GM21360 (cell line): Measurements from ENCODE around the gene NFIC.

ENCODE experiments used
- ATAC-seq: cut with Tn5 transposase; IDR thresholded peaks from one replicate; pipeline ENCODE4 v1.9.1; 2021; ENCODE audit warnings: mild to moderate bottlenecking, moderate library complexity; ENCODE audit not compliant: unreplicated experiment

NFIC gene

DNA sequence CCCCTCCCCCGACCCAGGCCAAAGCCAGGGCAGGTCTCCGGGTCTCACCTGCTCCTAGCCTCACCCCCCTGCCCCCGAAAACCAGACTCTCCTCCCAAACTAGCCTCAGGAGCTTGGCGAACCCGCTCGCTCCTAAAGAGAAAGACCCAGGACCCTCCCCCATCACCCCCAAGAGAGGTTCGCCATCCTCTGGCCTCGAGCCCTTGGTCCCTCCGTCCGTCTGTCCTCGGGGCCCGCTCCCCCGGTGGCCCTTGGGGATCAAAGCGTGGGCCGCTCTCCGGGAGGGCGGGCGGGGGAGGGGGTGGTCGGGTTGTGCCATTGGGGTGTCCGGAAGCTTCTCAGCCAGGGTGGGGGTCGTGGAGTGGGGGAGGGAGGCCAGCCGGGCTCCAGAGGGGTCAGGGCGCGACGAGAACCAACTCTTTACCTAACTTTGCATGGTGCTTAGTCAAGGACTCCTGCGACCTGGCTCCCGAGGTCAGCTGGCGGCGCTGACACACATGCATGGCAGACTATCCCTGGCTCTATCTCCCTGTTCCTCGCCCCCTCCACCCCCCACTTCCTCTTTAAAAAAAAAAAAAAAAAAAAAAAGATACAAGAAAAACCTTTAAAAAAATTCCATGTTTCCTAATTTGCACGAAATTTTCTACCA lies 98.3 kb downstream of the NFIC start:
- no peak for ATAC-seq

DNA sequence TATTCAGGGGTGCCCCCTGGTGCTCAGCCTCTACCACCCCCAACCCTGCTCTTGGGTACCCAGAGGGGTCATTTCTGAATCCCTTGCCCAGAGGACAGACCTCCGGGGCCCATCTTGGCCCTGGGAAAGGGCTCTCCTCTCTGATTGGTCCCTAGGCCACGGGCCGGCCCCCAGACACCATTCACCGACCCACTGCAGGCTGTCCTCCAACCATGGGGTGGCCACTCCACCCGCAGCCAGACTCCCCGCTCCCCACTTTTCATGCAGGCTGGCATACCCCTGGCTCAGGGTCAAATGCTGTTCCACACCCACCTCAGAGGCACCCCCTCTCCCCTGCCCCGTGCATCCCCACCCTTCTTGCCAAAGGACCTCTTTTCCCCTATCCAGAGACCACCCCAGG lies 99.2 kb downstream of the NFIC start:
- no peak for ATAC-seq

DNA sequence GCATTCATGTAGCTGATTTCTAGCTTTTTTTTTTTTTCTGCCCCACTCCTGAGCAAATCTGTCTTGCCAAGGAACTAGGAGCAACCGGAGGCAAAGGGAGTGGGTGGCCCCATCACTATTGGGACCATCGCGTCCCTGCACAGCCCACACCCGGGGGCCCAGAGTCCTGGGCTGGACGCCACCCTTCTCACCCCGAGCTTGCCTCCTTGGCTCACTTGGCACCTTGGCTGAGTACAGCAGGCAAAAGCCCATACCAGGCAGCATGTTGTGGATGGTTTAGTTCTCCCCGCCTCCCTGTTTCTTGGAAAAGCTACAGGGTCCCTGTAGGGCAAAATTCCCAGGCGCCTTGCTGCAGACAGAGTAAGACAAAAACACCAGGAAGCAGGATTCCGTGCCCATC lies 100.3 kb downstream of the NFIC start:
- ATAC-seq: no peak

DNA sequence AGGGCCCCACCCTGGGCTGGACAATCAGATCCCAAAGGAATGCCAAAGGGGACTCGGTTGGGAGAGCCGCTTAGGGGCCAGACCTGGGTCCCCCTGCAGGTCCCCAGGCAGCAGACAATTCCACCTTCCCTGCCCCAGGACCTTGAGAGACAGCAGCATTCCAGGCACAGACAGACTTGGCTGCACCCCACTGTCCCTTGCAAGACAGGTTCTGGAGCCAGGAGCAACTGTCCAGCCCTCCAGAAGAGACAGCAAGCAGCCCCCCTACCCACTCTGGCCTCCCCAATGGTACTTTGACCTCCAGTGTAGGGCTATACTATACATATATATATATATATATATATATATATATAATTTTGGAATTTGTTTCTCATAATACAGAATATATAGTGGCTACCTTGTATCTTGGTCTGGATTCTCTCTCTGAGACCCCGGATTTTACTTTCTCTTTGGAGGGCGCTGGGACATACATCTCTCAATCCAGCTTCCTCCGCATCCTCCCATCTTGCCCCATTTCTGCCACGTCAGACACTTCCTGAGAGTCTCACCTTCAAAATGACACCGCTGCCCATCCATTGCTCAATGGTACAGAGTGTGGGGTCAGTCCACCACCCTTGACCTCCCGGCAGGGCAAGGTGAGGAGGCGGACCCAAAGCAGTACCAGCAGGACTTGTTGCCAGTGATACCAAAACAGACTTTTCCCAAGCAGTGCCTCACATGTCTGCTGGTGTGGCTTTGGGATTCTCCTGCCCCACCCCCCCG lies 101.2 kb downstream of the NFIC start:
- ATAC-seq: no peak

DNA sequence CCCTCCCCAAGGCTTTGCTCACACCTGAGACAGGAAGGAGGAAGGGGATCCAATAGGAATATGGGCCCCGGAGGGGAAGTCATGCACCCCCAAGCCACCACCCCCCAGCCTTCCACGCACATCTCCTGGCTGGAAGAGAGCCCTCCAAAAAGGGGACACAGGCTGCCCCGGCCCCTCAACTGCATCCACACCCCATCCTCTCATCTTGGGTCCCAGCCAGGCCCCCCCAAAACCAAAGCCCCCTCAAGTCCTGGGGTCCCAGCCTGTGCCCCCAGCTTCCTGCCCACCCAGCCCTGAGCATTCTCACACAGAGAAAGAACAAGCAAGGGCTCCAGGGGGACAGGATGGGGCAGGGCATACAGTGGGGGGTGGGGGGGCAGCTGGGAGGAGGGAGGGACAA lies 101.8 kb downstream of the NFIC start:
- ATAC-seq: no peak

DNA sequence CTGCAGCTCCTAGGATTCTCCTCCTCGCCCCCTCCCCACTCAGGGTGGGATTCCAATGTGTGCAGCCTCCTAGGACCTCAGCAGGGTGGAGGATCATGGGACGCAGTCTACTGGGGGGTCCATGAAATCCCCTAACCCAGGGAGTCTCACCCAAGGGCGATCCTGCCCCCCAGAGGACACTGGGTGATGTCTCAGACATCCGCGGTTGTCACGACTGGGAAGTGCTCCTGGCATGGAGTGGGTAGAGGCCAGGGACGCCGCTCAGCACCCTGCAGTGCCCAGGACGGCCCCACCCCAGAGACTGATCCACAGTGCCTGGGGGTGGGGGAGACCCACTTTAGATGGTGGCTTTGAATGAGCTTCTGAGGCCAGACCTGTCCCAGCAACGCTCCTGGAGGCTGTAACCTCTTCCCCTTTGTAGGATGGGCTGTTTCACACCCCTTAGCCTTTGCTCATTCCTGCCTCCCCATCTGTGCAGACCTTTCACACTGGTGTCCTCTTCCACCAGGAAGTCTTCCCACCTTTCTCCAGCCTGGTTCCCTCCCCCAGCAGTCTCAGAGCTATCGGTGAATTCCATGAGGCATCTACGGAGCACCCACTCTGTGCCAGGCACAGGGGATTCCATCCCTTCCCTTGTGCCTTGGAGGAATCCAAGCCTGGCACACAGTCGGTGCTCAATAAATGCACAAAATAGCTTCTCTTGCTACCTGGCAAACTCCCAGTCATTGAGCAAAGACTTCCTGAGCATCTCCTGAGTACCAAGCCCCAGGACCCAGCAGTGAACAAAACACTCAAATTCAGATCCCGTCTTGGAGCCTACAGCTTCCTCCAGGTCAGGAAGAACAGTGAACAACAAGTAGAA lies 103.5 kb downstream of the NFIC start:
- no peak for ATAC-seq

DNA sequence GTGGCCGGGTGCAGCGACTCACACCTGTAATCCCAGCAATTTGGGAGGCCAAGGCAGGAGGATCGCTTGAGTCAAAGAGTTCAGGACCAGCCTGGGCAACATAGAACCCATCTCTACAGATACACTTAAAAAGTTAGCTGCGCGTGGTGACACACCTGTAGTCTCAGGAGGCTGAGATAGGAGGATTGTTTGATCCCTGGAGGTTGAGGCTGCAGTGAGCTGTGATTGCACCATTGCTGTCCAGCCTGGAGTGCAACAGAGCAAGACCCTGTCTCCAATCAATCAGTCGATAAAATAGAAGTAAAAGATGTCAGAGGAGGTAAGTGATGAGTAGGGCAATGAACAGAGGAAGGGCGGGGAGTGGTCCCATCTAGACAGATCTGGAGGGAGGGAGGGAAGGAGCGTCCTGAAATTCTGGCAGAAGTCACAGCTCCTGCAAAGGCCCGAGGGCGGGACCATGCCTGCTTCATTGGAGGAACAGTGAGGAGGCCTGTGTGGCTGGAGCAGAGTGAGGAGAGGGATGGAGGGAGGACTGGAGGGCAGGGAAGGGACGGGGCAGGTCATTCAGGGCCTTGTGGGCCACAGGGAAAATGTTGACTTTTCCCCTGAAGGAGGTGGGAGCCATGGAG lies 104.2 kb downstream of the NFIC start:
- ATAC-seq: no peak

DNA sequence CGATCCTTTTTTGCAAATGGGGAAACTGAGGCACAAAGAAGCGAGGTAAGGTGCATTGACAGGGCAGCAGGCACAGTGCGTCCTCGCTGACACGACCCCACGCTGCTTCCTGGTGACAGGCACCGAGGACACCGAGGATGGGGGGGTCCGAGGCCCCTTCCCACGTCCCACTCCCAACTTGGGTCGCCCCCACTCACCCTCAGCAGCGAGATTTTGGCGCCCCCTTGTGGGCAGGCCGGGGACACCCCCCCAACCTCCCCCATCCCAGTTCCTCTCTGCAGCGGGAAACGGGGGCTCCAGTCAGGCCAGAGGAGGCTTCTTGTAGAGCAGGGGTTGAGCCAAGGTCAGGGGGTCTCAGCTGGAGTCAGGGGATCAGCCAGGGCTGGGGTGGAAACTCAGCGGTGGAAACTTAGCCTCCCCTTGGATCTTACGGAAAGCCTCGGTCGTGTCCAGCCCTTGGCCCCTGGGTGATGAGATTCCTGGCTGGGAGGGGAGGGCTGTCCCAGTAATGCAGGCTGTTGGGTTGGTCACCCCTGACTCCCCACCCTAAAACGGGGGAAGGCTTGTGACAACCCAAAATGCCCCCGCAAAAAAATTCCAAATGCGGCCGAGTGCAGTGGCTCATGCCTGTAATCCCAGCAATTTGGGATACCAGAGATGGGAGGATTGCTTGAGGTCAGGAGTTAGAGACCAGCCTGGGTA lies 105.7 kb downstream of the NFIC start:
- no peak for ATAC-seq

DNA sequence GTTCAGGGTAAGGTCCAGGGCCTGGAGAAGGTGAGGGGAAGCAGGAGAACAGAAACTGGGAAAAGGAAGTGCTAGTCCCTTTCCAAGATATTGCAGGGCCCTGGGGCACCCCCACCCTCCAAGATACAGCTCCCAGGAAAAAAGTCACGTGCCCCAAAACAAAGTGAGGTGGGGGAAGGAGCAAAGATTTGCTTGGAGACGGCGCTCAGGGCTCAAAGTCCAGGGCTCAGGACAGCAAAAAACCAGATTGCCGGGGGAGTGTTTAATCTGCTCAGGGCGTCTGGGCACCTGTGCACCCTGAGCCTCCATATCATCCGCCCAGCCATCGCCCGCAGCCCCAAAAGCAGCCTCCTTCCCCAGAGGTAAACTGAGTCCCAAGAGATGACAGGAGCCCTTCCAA lies 107.6 kb downstream of the NFIC start:
- ATAC-seq: no peak

DNA sequence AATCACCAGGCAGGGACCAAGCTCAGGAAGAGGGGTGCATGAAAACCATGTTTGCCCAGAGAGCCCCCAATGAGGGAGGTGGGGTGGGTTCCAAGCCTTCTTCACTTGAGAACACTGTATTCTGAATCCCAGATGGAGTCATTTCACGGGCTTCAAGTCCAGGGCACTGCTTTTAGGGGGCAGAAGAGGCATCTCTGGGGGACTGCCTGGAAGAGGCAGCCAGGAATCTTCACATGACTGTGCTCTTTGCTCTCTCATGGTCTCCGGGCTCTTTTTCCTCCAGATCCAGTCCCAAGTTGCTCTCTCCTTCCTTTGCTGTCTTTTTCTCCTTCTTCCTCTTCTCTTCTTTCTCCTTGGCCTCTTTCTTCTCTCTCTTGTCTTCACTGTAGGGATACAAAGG lies 108.2 kb downstream of the NFIC start:
- no peak for ATAC-seq

DNA sequence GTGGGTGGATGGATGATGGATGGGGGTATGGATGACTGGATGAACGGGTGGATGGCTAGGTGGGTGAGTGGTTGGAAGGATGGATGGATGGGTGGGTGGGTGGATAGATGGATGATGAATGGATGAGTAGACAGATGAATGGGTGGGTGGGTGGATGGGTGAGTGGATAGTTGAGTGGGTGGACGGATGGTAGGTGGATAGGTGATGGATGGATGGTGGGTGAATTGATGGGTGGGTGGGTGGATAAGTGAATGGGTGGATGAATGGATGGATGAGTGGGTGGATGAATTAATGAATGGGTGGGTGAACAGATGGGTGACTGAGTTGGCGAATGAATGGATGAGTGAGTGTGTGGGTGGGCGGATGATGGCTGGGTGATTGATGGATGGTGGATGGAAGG lies 109.1 kb downstream of the NFIC start:
- ATAC-seq: no peak

DNA sequence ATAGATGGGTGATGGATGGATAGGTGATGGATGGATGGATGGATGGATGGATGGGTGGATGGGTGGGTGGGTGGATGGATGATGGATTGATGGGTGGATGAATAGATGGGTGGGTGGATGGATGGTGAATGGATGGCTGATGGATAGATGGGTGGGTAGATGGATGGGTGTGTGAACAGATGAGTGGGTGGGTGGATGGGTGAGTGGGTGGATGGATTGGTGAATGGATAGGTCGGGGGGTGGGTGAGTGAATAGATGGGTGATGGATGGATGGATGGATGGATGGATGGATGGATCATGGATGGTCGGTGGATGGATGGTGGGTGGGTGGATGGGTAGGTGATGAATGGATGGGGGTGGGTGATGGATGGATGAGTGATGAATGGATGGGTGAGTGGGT lies 110.4 kb downstream of the NFIC start:
- no peak for ATAC-seq

DNA sequence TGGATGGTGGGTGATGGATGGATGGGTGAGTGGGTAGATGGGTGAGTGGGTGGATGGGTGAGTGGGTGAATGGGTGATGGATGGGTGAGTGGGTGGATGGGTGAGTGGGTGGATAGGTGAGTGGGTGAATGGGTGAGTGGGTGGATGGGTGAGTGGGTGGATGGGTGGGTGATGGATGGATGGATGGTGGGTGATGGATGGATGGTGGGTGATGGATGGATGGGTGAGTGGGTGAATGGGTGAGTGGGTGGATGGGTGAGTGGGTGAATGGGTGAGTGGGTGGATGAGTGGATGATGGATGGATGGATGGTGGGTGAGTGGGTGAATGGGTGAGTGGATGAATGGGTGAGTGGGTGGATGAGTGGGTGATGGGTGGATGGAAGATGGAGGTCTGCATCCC lies 111.1 kb downstream of the NFIC start:
- ATAC-seq: no peak

DNA sequence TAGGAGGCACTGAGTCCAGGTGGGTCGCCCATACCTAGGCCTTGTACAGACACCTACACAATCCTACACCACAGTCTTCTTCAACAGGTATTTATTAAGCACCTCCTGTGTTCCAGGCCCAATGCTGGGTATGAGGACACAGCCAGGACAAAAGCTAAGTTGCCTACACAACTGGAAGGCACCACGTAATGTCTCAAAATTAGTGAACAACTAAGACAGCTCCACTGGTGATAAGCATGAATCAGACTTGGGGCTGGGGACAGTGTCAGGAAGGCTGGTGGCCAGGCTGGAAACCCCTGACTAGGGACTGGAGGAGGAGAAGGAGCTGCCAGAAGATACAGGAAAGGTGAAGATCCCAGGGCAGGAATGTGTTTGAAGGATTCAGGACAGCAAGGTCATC lies 111.6 kb downstream of the NFIC start:
- no peak for ATAC-seq

DNA sequence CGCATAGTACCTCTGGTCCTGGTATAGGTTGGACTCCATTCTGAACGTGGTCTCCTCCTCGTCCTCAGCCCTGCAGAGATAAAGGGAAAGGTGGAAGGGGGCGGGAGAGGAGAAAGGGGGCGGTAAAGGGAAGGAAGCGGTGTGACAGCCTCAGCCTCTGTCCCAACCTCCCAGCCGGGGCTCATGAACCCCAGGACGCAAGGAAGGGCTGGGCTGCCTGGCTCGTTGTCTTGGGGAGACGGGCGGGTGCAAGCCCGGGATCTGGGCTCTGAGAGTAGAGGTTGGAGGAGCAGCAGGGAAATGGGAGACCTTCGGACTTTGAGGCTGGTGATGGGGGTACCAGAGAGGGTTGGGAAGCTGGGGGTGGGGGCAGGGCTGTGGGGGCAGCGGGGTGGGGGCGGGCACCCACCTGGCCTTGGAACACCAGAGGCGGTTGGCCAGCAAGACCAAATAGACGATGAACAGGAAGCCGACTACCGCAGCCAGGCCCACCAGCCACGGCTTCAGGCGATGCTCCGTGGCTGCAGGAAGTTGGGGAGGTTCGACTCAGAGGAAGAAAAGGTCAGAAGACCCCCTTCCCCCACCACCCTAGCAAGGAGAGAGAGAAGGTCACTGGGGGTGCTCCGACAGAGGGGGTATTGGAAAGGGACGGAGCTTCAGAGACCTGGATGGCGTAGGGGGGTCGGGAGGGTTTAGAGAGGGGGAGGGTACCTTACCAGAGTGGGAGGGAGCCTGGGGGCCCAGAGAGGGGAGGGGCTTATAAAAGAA lies 112.2 kb downstream of the NFIC start:
- no peak for ATAC-seq

DNA sequence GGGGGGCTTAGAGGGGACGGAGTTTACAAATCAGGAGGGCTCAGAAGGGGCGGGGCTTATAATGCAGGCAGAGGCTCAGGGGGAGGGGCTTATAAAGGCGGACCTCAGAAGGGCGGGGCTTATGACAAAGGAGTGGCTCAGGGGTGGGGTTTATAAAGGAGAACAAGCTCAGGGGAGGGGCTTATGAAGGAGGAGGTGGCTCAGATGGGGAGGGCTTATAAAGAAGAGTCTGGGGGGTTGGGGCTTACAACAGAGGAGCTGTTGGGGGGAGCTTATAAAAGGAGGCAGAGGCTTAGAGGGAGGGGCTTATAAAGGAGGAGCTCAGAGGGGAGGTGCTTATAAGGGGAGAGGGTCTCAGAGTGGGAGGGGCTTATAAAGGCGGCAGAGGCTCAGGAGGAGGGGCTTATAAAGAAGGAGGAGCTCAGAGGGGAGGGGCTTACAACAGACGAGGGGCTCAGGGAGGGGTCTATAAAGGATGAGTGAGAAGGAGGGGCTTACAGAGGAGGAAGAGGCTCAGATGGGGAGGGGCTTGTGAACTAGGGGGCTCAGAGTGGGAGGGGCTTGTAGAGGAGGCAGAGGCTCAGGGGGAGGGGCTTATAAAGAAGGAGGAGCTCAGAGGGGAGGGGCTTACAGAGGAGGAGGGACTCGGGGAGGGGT lies 112.9 kb downstream of the NFIC start:
- no peak for ATAC-seq

DNA sequence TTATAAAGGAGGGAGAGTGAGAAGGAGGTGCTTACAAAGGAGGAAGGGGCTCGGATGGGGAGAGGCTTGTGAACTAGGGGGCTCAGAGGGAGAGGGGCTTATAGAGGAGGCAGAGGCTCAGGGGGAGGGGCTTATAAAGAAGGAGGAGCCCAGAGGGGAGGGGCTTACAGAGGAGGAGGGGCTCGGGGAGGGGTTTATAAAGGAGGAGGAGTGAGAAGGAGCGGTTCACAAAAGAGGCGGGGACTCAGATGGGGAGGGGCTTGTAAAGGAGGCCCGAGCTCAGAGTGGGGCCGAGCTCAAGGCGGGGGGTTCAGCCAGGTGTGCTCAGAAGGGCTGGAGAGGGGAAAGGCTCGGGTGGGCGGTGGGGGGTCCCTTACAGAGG lies 113.4 kb downstream of the NFIC start:
- ATAC-seq: no peak

DNA sequence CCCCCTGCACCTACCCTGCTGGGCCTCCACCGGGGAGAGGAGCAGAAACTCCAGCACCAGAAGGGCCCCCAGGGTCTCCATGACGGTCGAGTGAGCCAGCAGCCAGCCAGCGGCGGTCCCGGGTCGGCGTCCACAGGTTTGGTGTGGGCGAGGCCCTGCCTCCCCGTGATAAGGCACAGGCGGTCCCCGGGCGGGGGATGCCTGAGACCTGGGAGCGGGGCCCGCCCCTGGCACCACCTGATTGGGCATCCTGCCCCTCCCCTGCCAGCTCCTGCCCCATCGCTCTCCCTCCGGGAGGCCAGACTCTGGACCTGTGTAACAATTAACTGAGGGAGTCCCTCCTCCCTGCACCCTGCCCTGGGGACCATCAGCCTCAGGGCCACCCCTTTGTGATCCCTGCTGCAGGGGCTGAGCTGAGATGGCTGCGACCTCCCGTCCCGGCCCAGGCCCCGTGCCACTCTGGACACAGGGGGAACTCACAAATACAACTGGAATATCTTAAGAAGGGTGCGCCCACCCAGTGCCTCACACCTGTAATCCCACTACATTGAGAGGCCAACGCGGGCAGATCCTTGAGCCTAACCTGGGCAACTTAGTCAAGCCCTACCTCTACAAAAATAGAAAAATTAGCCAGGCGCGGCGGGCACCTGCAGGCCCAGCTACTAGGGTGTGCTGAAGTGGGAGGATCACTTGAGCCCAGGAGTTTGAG lies 114.2 kb downstream of the NFIC start, which contains the start of gene SMIM24:
Gene SMIM24 (minus strand): TSS at position 143 of the 709 bp plus-strand sequence. CDS start 62 bp downstream, at position 81.
- ATAC-seq: no peak
